Ecto neural progenitor cell (in vitro differentiated cells): ENCODE measurements around the gene SAMM50.

ENCODE experiments used
- DNase-seq: peaks from one replicate; pipeline ENCODE4 v3.0.0-alpha.2; 2018; ENCODE audit warnings: low spot score

Gene SAMM50

GRCh38 chr22:43976861-43977795, 21.9 kb downstream of the SAMM50 start:
- DNase-seq = no peak

GRCh38 chr22:43978558-43978957, 23.3 kb downstream of the SAMM50 start:
- DNase-seq = no peak

- DNase-seq = no peak
Measured at GRCh38 chr22:43980579-43980978, 25.3 kb downstream of the SAMM50 start.

- DNase-seq = no peak
Measured at GRCh38 chr22:43980996-43981395, 25.8 kb downstream of the SAMM50 start.

GRCh38 chr22:43983808-43984207, 28.6 kb downstream of the SAMM50 start:
- DNase-seq = no peak

GRCh38 chr22:43985532-43985931, 30.3 kb downstream of the SAMM50 start:
- DNase-seq = no peak

GRCh38 chr22:43988116-43988820, 33.0 kb downstream of the SAMM50 start:
- no peak for DNase-seq

- DNase-seq = no peak
Measured at GRCh38 chr22:43988960-43989359, 33.7 kb downstream of the SAMM50 start.

GRCh38 chr22:43990044-43990443, 34.8 kb downstream of the SAMM50 start:
- DNase-seq = no peak

- DNase-seq = no peak
Measured at GRCh38 chr22:43991316-43992020, 36.2 kb downstream of the SAMM50 start.

GRCh38 chr22:43992331-43992821, 37.1 kb downstream of the SAMM50 start:
- DNase-seq = no peak

GRCh38 chr22:43993072-43993760, 38.0 kb downstream of the SAMM50 start:
- peak; percentile 81 for DNase-seq

GRCh38 chr22:43994006-43994405, 38.8 kb downstream of the SAMM50 start:
- DNase-seq = no peak

- no peak for DNase-seq
Measured at GRCh38 chr22:43994416-43994815, 39.2 kb downstream of the SAMM50 start.

- no peak for DNase-seq
Measured at GRCh38 chr22:43995057-43995685, 39.9 kb downstream of the SAMM50 start.

GRCh38 chr22:43995798-43996169, 40.5 kb downstream of the SAMM50 start:
- DNase-seq = no peak

- no peak for DNase-seq
Measured at GRCh38 chr22:43996170-43996980, 41.1 kb downstream of the SAMM50 start.

- DNase-seq = no peak
Measured at GRCh38 chr22:43996981-43997265, 41.7 kb downstream of the SAMM50 start.

- DNase-seq = no peak
Measured at GRCh38 chr22:43998679-43999264, 43.5 kb downstream of the SAMM50 start.

GRCh38 chr22:43999378-43999777, 44.1 kb downstream of the SAMM50 start:
- no peak for DNase-seq
